GM23338 (cell line): ENCODE data around the gene DAP3. TPM values are rescaled to one million over a fixed set of nuclear protein-coding genes. Genes with fewer than 3 reads are reported as not detected.
A peak's percentile ranks its signal among the peaks of the same experiment; 100 is the strongest.

Source experiments
- ATAC-seq: fragments of 200-7000 bp; cut with Tn5 transposase; 3 replicates; pipeline ENCODE4 v1.9.1; 2020
- DNase-seq: peaks from one replicate; pipeline ENCODE4 v3.0.0-alpha.2; 2015; ENCODE audit warnings: low spot score
- H2AFZ ChIP-seq: fragments of 200-600 bp; sonication (generic); 2 replicates; pipeline ENCODE4 v1.8.0; 2016; ENCODE audit warnings: antibody characterized with exemption, mild to moderate bottlenecking, moderate library complexity
- H3F3A ChIP-seq: fragments of 200-600 bp; sonication (generic); replicated peaks from 2 replicates; pipeline ENCODE4 v1.8.0; 2017; ENCODE audit warnings: antibody characterized with exemption, mixed run types, low read depth
- H3K27ac ChIP-seq: fragments of 200-600 bp; sonication (generic); 2 replicates; pipeline ENCODE4 v1.6.1; 2016; ENCODE audit warnings: low read depth
- H3K27me3 ChIP-seq: fragments of 200-600 bp; sonication (generic); 2 replicates; pipeline ENCODE4 v1.8.0; 2016; ENCODE audit warnings: mild to moderate bottlenecking, mixed run types, moderate library complexity; ENCODE audit not compliant: insufficient read depth
- H3K36me3 ChIP-seq: fragments of 200-600 bp; sonication (generic); 2 replicates; pipeline ENCODE4 v1.8.0; 2016; ENCODE audit warnings: mild to moderate bottlenecking; ENCODE audit not compliant: insufficient read depth
- H3K4me1 ChIP-seq: fragments of 200-600 bp; sonication (generic); 2 replicates; pipeline ENCODE4 v1.8.0; 2016; ENCODE audit warnings: mild to moderate bottlenecking, moderate library complexity; ENCODE audit not compliant: insufficient read depth
- H3K4me2 ChIP-seq: fragments of 200-600 bp; sonication (generic); 2 replicates; pipeline ENCODE4 v1.7.1; 2017; ENCODE audit warnings: mixed run types
- H3K4me3 ChIP-seq: fragments of 200-600 bp; sonication (generic); 2 replicates; pipeline ENCODE4 v1.6.1; 2016; ENCODE audit warnings: mixed run types
- H3K79me2 ChIP-seq: fragments of 200-600 bp; sonication (generic); replicated peaks from 2 replicates; pipeline ENCODE4 v1.8.0; 2017; ENCODE audit warnings: mild to moderate bottlenecking; ENCODE audit not compliant: insufficient read depth
- H3K9me2 ChIP-seq: fragments of 200-600 bp; sonication (generic); 2 replicates; pipeline ENCODE4 v1.8.0; 2017; ENCODE audit not compliant: insufficient read depth
- H4K20me1 ChIP-seq: fragments of 200-600 bp; sonication (generic); replicated peaks from 2 replicates; pipeline ENCODE4 v1.8.0; 2017; ENCODE audit warnings: mild to moderate bottlenecking; ENCODE audit not compliant: insufficient read depth
- H3K27ac Mint-ChIP-seq: 2 replicates; pipeline ENCODE4 v1.8.0; 2020; ENCODE audit warnings: inconsistent platforms, mild to moderate bottlenecking, moderate library complexity, mixed read lengths
- H3K27me3 Mint-ChIP-seq: 3 replicates; pipeline ENCODE4 v1.8.0; 2022; ENCODE audit warnings: low read depth, mild to moderate bottlenecking, moderate library complexity, mixed read lengths, inconsistent platforms; ENCODE audit not compliant: insufficient read depth, poor library complexity
- H3K36me3 Mint-ChIP-seq: 3 replicates; pipeline ENCODE4 v1.8.0; 2021; ENCODE audit warnings: low read depth, mild to moderate bottlenecking, inconsistent platforms, moderate library complexity, mixed read lengths
- H3K4me1 Mint-ChIP-seq: 3 replicates; pipeline ENCODE4 v1.8.0; 2020; ENCODE audit warnings: mild to moderate bottlenecking, inconsistent platforms, mixed read lengths
- H3K4me3 Mint-ChIP-seq: 3 replicates; pipeline ENCODE4 v1.8.0; 2021; ENCODE audit warnings: moderate library complexity, mild to moderate bottlenecking, inconsistent platforms, mixed read lengths
- H3K9me3 Mint-ChIP-seq: 3 replicates; pipeline ENCODE4 v1.8.0; 2020; ENCODE audit warnings: moderate library complexity, mild to moderate bottlenecking, inconsistent platforms, mixed read lengths
- CREB1 ChIP-seq: fragments of 250-450 bp; sonication (Bioruptor Pico); IDR thresholded peaks from 2 replicates; pipeline ENCODE4 v1.5.0; 2020; ENCODE audit warnings: low read depth, mild to moderate bottlenecking, moderate library complexity
- CTCF ChIP-seq, 2 experiments: fragments of 200-600 bp in 1 of 2; sonication (generic) in 1 of 2; conservative IDR thresholded peaks; 2 replicates each; pipeline versions ENCODE4 v1.5.1 to v1.6.1; 2016 to 2017; ENCODE audit warnings: antibody characterized with exemption in 2 of 2, low read depth in 2 of 2, mild to moderate bottlenecking in 2 of 2, moderate library complexity in 1 of 2
- ETS1 ChIP-seq: IDR thresholded peaks from 2 replicates; pipeline ENCODE4 v1.6.1; 2016; ENCODE audit warnings: antibody characterized with exemption
- EZH2 ChIP-seq: fragments of 200-600 bp; sonication (generic); IDR thresholded peaks from one replicate; pipeline ENCODE4 v1.8.0; 2017; ENCODE audit warnings: antibody characterized with exemption, mild to moderate bottlenecking, low read depth; ENCODE audit not compliant: unreplicated experiment
- EZH2phosphoT487 ChIP-seq: fragments of 200-600 bp; sonication (generic); IDR thresholded peaks from one replicate; pipeline ENCODE4 v1.8.1; 2018; ENCODE audit warnings: antibody characterized with exemption; ENCODE audit not compliant: unreplicated experiment
- REST ChIP-seq: IDR thresholded peaks from one replicate; pipeline ENCODE4 v1.6.1; 2018; ENCODE audit warnings: antibody characterized with exemption; ENCODE audit not compliant: unreplicated experiment
- STAT1 ChIP-seq: IDR thresholded peaks from one replicate; pipeline ENCODE4 v1.6.1; 2016; ENCODE audit warnings: antibody characterized with exemption; ENCODE audit not compliant: unreplicated experiment
- ZNF114 ChIP-seq: fragments of 250-450 bp; sonication (Bioruptor Pico); IDR thresholded peaks from 2 replicates; pipeline ENCODE4 v1.5.0; 2020; ENCODE audit warnings: mild to moderate bottlenecking, moderate library complexity
- ZNF331 ChIP-seq: fragments of 250-450 bp; sonication (Bioruptor Pico); IDR thresholded peaks from 2 replicates; pipeline ENCODE4 v1.5.0; 2020; ENCODE audit warnings: low read depth, mild to moderate bottlenecking, moderate library complexity
- polyA plus RNA-seq: library from polyadenylated mRNA; unstranded; fragments of >200 nt; fragmentation: Nextera tagmentation; extraction: Ambion mirVana; gene quantifications from 2 replicates; pipeline ENCODE4 v1.2.1, GENCODE V29; 2016
- total RNA-seq: library from RNA; depleted of rRNA; stranded (reverse); fragments of >200 nt; shearing (Covaris generic); gene quantifications from 2 replicates; pipeline ENCODE4 v1.2.3, GENCODE V29; 2014

DAP3 gene
- total and polyA plus RNA-seq, 2 experiments from 2014 or later = 89.8 to 90.1 TPM

- Histone ChIP-seq H3K27me3 (no peaks in the 10 kb centered on the region), H3K9me2 (0 out of 2 replicates have a peak, but pooled peaks cover 4% of the 10 kb centered on the region), H4K20me1 (no peaks in the 10 kb centered on the region), H2AFZ (no peak overlapping the region), H3K4me1 (no peaks in the 10 kb centered on the region), H3F3A (no peaks in the 10 kb centered on the region), H3K4me3 (no peak overlapping the region), H3K36me3 (peaks cover 9% of the 10 kb centered on the region; the same call in 1 of the 2 replicates), H3K79me2 (no peaks in the 10 kb centered on the region), H3K27ac (no peak overlapping the region), H3K4me2 (no peak overlapping the region)
- DNase-seq = no peak
- TF ChIP-seq CREB1 (no peak), ZNF331 (CRISPR knock-in tag) (no peak), REST (no peak), STAT1 (no peak), ETS1 (no peak)
- ATAC-seq = no peak
- Mint-ChIP-seq H3K27me3 (peaks cover 4% of the 10 kb centered on the region), H3K4me1 (peaks cover 2% of the 10 kb centered on the region; the same call in 2 of the 3 replicates), H3K4me3 (no peak overlapping the region), H3K9me3 (peaks cover 28% of the 10 kb centered on the region), H3K27ac (no peak overlapping the region), H3K36me3 (peaks cover 22% of the 10 kb centered on the region)
Observed at GRCh38 chr1:155646307-155646706, 42.6 kb upstream of the DAP3 start.

- H3K9me3 Mint-ChIP-seq = peaks cover 7% of the 10 kb centered on the region
- H3K4me1 Mint-ChIP-seq = peaks cover 2% of the 10 kb centered on the region; the same call in 2 of the 3 replicates
- Histone ChIP-seq H3K27ac (no peak overlapping the region), H3F3A (no peaks in the 10 kb centered on the region), H3K36me3 (no peaks in the 10 kb centered on the region), H3K9me2 (0 out of 2 replicates have a peak, but pooled peaks cover 4% of the 10 kb centered on the region), H3K4me1 (no peaks in the 10 kb centered on the region), H2AFZ (peak overlapping the region; percentile 85), H3K27me3 (no peaks in the 10 kb centered on the region), H3K4me3 (no peak overlapping the region), H3K79me2 (no peaks in the 10 kb centered on the region), H4K20me1 (no peaks in the 10 kb centered on the region; the same call in 1 of the 2 replicates), H3K4me2 (no peak overlapping the region)
- H3K4me3 Mint-ChIP-seq = no peak overlapping the region
- H3K27ac Mint-ChIP-seq = no peak overlapping the region
- H3K36me3 Mint-ChIP-seq = peaks cover 6% of the 10 kb centered on the region; the same call in 1 of the 3 replicates
- peak; percentile 92 for ATAC-seq
- DNase-seq = peak; percentile 60
- H3K27me3 Mint-ChIP-seq = peaks cover 4% of the 10 kb centered on the region
- TF ChIP-seq EZH2 = no peak
- TF ChIP-seq ZNF331 (CRISPR knock-in tag) = no peak
- TF ChIP-seq CTCF (conservative IDR thresholded peaks at IDR 0.05; ENCODE audit: low read depth in 2 of 2) = peak; percentile 43 to 61
- no peak for TF ChIP-seq EZH2phosphoT487
- TF ChIP-seq ZNF114 (CRISPR knock-in tag) = no peak
Observed at GRCh38 chr1:155648207-155649147, 40.4 kb upstream of the DAP3 start.
